T follicular helper cell (primary cell): ENCODE results near the gene LIMK1.
"Not testable (repeated sequence)": the region's sequence is repeated elsewhere in the genome, so short reads cannot be mapped to it uniquely, and the experiment has no call there.

ENCODE experiments used
- DNase-seq: peaks from one replicate; pipeline ENCODE4 v3.0.0-alpha.2; 2020; ENCODE audit warnings: low read depth
- total RNA-seq, 2 experiments: gene quantifications; one replicate each; lab custom pipeline; 2026; lab: John Stamatoyannopoulos, UW

Gene LIMK1
- total RNA-seq = 17.5 to 34.6 reads per million in 2 experiments

GRCh38 chr7:74083117-74083876 is at the start of gene LIMK1:
LIMK1 (plus strand) TSS chr7:74083804; CDS start chr7:74083991, 187 bp downstream.
- peak; percentile 74 for DNase-seq

- no peak for DNase-seq
Measured at GRCh38 chr7:74037609-74038008, 46.0 kb upstream of the LIMK1 start.

- no peak for DNase-seq
Measured at GRCh38 chr7:74038194-74038961, 45.2 kb upstream of the LIMK1 start.

DNA sequence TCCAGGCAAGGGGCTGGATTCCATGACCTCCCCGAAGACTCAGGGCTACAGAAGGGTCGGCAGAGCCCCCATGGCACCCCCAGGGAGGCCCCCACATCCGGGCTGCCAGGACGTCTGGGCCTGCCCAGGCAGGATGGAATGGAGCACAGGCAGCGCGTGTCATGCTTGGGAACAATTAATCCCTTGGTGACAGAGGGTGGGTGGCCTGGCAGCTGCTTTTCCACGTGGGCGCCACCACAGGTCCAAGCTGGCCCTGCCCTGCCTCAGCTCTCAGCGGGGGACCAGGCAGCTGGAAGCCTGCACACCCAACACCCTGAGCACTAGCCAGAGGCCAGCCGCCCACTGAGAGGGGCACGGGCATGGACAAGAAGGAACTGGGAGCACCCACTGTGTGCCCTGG is 44.3 kb upstream of the LIMK1 start:
- DNase-seq = no peak

DNA sequence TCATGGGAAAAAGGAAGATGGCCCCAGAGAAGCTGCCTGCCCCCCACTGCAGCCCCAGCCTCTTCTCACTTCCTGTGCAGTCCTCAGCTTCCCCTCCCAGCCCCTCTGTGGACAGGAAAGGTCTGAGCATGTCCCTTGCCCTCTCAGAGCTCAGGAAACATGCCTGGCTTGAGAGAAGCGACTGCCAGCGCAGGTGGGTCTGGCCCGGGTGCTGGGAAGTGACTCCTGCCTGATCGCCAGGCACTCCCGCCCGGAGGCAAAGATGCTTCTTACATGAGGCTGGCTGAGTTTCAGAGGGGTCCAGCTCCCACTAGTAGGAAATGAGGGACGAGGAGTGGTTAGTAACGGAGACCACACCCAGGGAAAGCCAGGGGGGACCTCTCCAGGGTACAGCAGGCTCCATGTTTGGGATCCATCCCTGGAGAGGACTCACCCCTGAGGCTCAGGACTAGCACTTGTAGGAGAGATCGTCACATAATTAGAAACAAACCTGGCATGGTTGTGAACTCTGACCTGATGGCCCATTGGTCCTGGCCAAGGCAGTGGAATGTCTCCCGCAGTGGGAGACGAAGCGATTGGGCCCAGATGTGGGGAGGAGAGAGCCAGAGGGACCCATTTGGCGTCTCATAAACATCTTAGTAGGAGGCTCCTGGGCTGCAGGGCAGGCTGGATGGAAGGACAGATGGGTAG is 43.4 kb upstream of the LIMK1 start:
- no peak for DNase-seq

DNA sequence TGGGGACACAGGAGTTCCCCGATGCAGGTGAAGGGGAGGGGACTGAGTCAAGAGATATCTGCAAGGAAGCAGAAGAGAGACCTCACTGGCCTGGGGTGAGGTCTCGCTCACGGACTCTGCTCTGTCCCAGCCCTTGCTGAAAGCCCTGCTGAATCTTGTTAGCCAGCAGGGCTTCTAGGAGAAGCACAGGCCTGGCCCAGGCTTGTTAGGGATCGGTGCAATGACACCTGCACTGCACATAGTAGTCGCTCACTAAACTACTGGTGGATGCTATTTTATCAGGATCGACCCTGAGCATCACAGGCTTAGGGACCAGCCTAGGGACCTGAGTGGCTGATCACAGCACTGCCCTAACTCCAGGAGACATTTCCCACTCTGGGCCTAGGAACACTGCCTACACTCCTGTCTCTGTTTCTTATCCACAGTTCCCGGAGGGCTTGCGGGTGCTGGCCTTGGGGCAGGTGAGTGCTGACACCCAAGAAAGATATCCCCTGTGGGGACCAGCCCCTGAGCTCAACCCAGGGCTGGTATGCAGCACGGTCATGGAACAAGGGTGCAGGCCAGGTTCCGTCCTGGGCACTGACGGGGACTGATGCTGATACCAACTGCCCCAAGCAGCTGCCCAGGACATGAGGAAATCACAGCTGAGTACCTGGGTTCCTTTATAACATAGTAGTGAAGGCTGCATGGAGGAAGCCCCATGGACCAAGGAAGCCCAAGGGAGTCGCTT is 42.6 kb upstream of the LIMK1 start:
- DNase-seq = no peak

GRCh38 chr7:74042746-74043522 is 40.7 kb upstream of the LIMK1 start:
- no peak for DNase-seq

DNA sequence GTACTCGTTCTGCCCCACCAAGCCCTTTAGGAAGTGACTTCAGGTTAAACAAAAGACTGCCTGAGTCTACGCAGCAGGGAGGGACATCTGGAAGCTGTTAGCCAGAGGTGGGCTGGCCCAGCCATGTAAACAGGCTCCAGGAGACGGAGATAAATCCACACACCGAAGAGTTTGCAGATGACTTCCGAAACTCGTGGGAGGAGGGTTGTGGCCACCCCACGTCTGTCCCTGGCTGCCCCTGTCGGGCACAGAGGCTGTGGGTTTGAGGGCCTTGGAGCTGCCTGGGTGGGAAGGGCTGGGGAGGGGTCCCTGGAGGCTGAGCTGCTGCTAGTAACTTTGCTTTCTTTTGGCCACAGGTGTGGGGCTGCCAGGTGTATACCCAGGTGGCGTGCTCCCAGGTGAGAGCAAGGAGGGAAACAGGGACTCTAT is 40.1 kb upstream of the LIMK1 start:
- DNase-seq = no peak

GRCh38 chr7:74044366-74045350 is 38.9 kb upstream of the LIMK1 start:
- no peak for DNase-seq

- DNase-seq = not testable (repeated sequence)
Measured at GRCh38 chr7:74046581-74046980, 37.0 kb upstream of the LIMK1 start.

DNA sequence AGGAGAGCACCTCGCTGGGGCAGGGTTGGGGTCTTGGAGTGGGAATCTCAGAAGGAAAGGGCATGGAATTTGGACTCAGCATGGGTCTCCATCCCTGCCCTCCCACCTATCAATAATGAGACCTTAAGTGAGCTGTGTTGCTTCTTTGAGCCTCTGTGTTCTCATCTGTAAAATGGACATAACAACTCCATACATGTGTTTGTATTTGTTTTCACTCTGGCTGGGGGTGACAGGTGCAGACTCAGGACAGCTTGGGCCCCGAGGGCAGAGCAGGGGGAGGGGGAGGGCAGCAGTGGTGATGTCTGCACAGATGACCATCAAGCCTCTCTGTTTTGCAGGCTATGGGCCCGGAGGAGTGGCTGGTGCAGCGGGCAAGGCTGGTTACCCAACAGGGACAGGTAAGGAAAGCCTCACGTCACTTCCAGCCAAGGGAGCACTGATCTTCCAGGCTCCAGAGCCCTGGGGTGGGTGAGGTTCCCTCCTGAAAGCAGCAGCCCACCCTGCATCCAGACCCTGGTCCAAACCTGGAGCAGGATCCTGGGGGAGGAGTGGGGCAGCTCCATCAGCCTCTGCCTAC is 35.7 kb upstream of the LIMK1 start:
- DNase-seq = no peak

GRCh38 chr7:74048999-74049599 is 34.5 kb upstream of the LIMK1 start:
- no peak for DNase-seq

- DNase-seq = no peak
Measured at GRCh38 chr7:74049997-74050798, 33.4 kb upstream of the LIMK1 start.

- DNase-seq = no peak
Measured at GRCh38 chr7:74051193-74051592, 32.4 kb upstream of the LIMK1 start.

- DNase-seq = no peak
Measured at GRCh38 chr7:74051629-74052410, 31.8 kb upstream of the LIMK1 start.

DNA sequence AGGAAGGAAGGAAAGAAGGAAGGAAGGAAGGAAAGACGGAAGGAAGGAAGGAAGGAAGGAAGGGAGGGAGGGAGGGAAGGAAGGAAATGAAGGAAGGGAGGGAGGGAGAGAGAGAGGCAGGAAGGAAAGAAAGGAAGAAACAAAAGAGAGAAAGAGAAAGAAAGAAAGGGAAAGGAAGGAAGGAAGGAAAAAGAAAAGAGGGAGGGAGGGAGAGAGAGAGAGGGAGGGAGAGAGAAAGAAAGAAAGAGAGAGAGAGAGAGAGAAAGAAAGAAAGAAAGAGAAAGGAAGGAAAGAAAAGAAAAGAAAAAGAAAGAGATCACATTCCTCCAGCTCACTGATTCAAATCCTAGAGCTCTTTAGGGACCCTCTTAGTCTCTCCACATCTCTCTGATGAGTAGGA is 31.0 kb upstream of the LIMK1 start:
- DNase-seq = no peak

GRCh38 chr7:74053589-74054186 is 29.9 kb upstream of the LIMK1 start:
- DNase-seq = no peak
